Transverse colon (tissue), 4 donors: ENCODE results near the gene SUPT4H1. TPM values are rescaled to one million over a fixed set of nuclear protein-coding genes. Genes with fewer than 3 reads are reported as not detected.

Source experiments
- DNase-seq: peaks from one replicate; pipeline ENCODE4 v3.0.0-alpha.2; 2019
- H3K27ac ChIP-seq, 4 donors: fragments of 200-600 bp; sonication (generic); 2 replicates each; pipeline ENCODE4 v1.5.1; 2016 to 2018; ENCODE audit warnings: inconsistent platforms in 4 of 4
- H3K27me3 ChIP-seq: fragments of 200-600 bp; sonication (generic); 2 replicates; pipeline ENCODE4 v1.5.1; 2017; ENCODE audit warnings: inconsistent platforms
- H3K36me3 ChIP-seq, 4 donors: fragments of 200-600 bp; sonication (generic); 2 replicates each; pipeline ENCODE4 v1.5.1; 2017 to 2019; ENCODE audit warnings: inconsistent platforms in 4 of 4
- H3K4me1 ChIP-seq, 4 donors: fragments of 200-600 bp; sonication (generic); 2 replicates each; pipeline ENCODE4 v1.5.1; 2017 to 2020; ENCODE audit warnings: inconsistent platforms in 4 of 4
- H3K4me3 ChIP-seq, 4 donors: fragments of 200-600 bp; sonication (generic); 1 replicate in 1 of 4; 2 replicates in 3 of 4; pipeline versions ENCODE4 v1.5.1 to v1.6.1; 2017 to 2019; ENCODE audit warnings: inconsistent platforms in 4 of 4
- H3K9me3 ChIP-seq, 2 donors: fragments of 200-600 bp; sonication (generic); 2 replicates each; pipeline ENCODE4 v1.5.1; 2017 to 2019; ENCODE audit warnings: inconsistent platforms in 2 of 2
- CTCF ChIP-seq, 5 experiments: fragments of 200-600 bp in 3 of 5; fragments of 450-650 bp in 2 of 5; sonication (generic) in 3 of 5; IDR thresholded peaks; 1 replicate in 2 of 5; 2 replicates in 3 of 5; pipeline ENCODE4 v1.5.1; 2016 to 2017; ENCODE audit warnings: antibody characterized with exemption in 5 of 5, inconsistent platforms in 3 of 5, mild to moderate bottlenecking in 2 of 5, moderate library complexity in 1 of 5
- EP300 ChIP-seq: sonication (generic); formaldehyde crosslinking; IDR thresholded peaks from one replicate; pipeline ENCODE4 v1.6.1; 2017; ENCODE audit warnings: antibody characterized with exemption, low read depth
- POLR2A ChIP-seq: fragments of 450-650 bp; IDR thresholded peaks from one replicate; pipeline ENCODE4 v1.6.1; 2016; ENCODE audit warnings: antibody characterized with exemption, mild to moderate bottlenecking, moderate library complexity
- POLR2AphosphoS5 ChIP-seq, 3 donors: sonication (generic); formaldehyde crosslinking; IDR thresholded peaks; one replicate each; pipeline ENCODE4 v1.6.1; 2016; ENCODE audit warnings: antibody characterized with exemption in 3 of 3
- WGBS, 2 donors: methylation state at CpG; one replicate each; pipeline ENCODE4 v1.1.5; 2018; ENCODE audit warnings: low coverage in 1 of 2; 5-methylcytosine and 5-hydroxymethylcytosine counted together
- in situ Hi-C, 4 donors: fragments of 200-750 bp; cut with MboI; loops; one replicate each; pipeline versions ENCODE4 v1.15.0 to v1.15.1; 2017; ENCODE audit warnings: low sequenced_read_pairs in 3 of 4, low pct_ligation_motif_present in 1 of 4, low pct_unique_long_range_greater_than_20kb in 1 of 4
- intact Hi-C: fragments of 100-400 bp; cut with DNase I; formaldehyde crosslinking; loops from one replicate; pipeline ENCODE4 v1.15.1; 2023; ENCODE audit warnings: low total_unique reads
- total RNA-seq, 4 donors: library from RNA; depleted of rRNA; stranded (reverse); fragments of >200 nt; gene quantifications; one replicate each; pipeline ENCODE4 v1.1.0, GENCODE V29; 2016

Gene SUPT4H1
- total RNA-seq, 4 donors from 2014 or later, result 12.0 to 66.3 (median 40.0) TPM

DNA sequence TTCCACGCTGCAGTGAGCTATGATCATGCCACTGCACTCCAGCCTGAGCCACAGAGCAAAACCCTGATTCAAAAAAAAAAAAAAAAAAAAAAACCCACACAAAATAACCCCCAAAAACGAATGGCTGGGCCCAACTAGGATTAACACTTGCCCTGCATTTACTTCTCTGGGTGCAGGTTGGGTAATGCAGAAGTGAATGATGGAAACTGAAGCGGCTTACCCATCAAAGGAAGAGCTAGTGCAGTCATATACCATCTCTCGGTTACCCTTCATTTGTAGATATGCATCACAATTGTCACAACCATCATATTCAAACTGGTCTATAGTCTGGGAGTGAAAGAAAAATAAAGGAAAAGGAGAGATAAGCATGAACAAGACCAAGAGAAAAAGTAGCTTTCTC is 819 bp downstream of the SUPT4H1 start:
- 55 to 67% methylated on average over 3 to 4 of the region's 4 CpGs for WGBS, 2 donors
- H3K27ac ChIP-seq, result peak overlapping the region; percentile 93
- TF ChIP-seq EP300 (no peak), POLR2AphosphoS5 (IDR thresholded peaks at IDR 0.05) (no peak), CTCF (IDR thresholded peaks at IDR 0.05) (no peak), POLR2A (no peak)
- H3K27me3 ChIP-seq, result no peaks in the 10 kb centered on the region
- intact Hi-C loops (no loop called here), in situ Hi-C loops (loop anchor here in 1 of 4 donors (10.0 kb wide), 1 partner anchor 64 kb away; the partner anchor contains the start of gene RNF43)
- peaks cover 0 to 41% (median 19%) of the 10 kb centered on the region in 4 donors for H3K36me3 ChIP-seq
- no peak for DNase-seq
- peak overlapping the region; percentile 63 to 96 (median 78) for H3K4me3 ChIP-seq
- peaks cover 14 to 23% (median 20%) of the 10 kb centered on the region in 4 donors for H3K4me1 ChIP-seq
- H3K9me3 ChIP-seq, result no peaks in the 10 kb centered on the region

GRCh38 chr17:58348038-58348437 is 4.0 kb downstream of the SUPT4H1 start:
- DNase-seq, result no peak
- no peaks in the 10 kb centered on the region for H3K9me3 ChIP-seq
- no peak overlapping the region for H3K4me3 ChIP-seq
- in situ Hi-C loops (no loop called here), intact Hi-C loops (no loop called here)
- no peak for TF ChIP-seq CTCF (IDR thresholded peaks at IDR 0.05)
- H3K36me3 ChIP-seq, result peaks cover 0 to 55% (median 26%) of the 10 kb centered on the region in 4 donors
- no peaks in the 10 kb centered on the region for H3K27me3 ChIP-seq
- WGBS, 2 donors, result 88% methylated on average over 1 of the region's 1 CpG; no CpG with 5 or more reads in 1 of the 2 donors
- H3K27ac ChIP-seq, result no peak overlapping the region
- H3K4me1 ChIP-seq, result peaks cover 10 to 23% (median 13%) of the 10 kb centered on the region in 4 donors

GRCh38 chr17:58345500-58345899 is 6.5 kb downstream of the SUPT4H1 start:
- TF ChIP-seq EP300 (no peak), POLR2A (no peak), CTCF (IDR thresholded peaks at IDR 0.05) (no peak), POLR2AphosphoS5 (IDR thresholded peaks at IDR 0.05) (no peak)
- in situ Hi-C loops (no loop called here), intact Hi-C loops (no loop called here)
- H3K9me3 ChIP-seq, result no peaks in the 10 kb centered on the region
- no peak overlapping the region for H3K4me3 ChIP-seq
- H3K27me3 ChIP-seq, result no peaks in the 10 kb centered on the region
- DNase-seq, result no peak
- peaks cover 0 to 55% (median 26%) of the 10 kb centered on the region in 4 donors for H3K36me3 ChIP-seq
- H3K27ac ChIP-seq, result no peak overlapping the region
- WGBS, 2 donors, result 58 to 71% methylated on average over 2 to 4 of the region's 4 CpGs
- peaks cover 0 to 9% (median 0%) of the 10 kb centered on the region in 4 donors for H3K4me1 ChIP-seq

DNA sequence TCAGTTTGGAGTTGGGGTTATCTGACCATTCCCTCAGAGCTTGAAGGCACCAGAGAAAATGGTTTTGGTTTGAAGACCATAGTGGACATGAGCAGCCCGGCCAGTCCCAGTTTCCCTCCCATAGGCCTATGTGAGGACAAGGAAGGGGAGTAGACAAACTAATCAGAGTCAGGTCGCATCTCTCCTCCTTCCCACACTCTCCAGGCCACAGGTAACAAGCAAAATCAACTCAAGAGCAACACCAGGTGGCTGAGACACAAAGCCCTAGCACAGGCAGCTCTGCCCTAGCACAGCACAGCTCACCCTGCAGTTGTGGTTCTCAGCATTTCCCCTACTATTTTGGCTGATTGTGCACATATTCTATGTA is 7.2 kb downstream of the SUPT4H1 start:
- in situ Hi-C loops (no loop called here), intact Hi-C loops (no loop called here)
- Histone ChIP-seq H3K9me3 (no peaks in the 10 kb centered on the region), H3K27ac (peak overlapping the region; percentile 19 to 57 (median 33)), H3K4me1 (peaks cover 0 to 9% (median 0%) of the 10 kb centered on the region in 4 donors), H3K4me3 (peak overlapping the region in 1 of 4 donors; percentile 3), H3K27me3 (no peaks in the 10 kb centered on the region), H3K36me3 (peaks cover 0 to 51% (median 23%) of the 10 kb centered on the region in 4 donors)
- 48% methylated on average over 2 of the region's 2 CpGs; no CpG with 5 or more reads in 1 of the 2 donors for WGBS, 2 donors
- no peak for DNase-seq
- TF ChIP-seq POLR2AphosphoS5 (IDR thresholded peaks at IDR 0.05), result no peak
- no peak for TF ChIP-seq POLR2A
- no peak for TF ChIP-seq CTCF (IDR thresholded peaks at IDR 0.05)
- TF ChIP-seq EP300, result no peak
